K562 (cell line): ENCODE results near the gene GAPDH. TPM values are rescaled to one million over a fixed set of nuclear protein-coding genes. Genes with fewer than 3 reads are reported as not detected.
A peak's percentile ranks its signal among the peaks of the same experiment; 100 is the strongest.

Source experiments
- ATF6 ChIP-seq: sonication (generic); formaldehyde crosslinking; IDR thresholded peaks from 2 replicates; pipeline ENCODE4 v1.4.0; 2020; ENCODE audit warnings: mild to moderate bottlenecking, missing genetic modification reagents
- CHD4 ChIP-seq: fragments of 200-600 bp; sonication (generic); IDR thresholded peaks from 3 replicates; pipeline ENCODE4 v1.6.1; 2012; ENCODE audit warnings: low read depth, mild to moderate bottlenecking, mixed read lengths, low read length, inconsistent platforms; ENCODE audit not compliant: insufficient read depth, insufficient replicate concordance, poor library complexity, severe bottlenecking
- E2F1 ChIP-seq: sonication (generic); formaldehyde crosslinking; IDR thresholded peaks from 2 replicates; pipeline ENCODE4 v1.8.1; 2023; ENCODE audit warnings: mild to moderate bottlenecking, missing genetic modification reagents, moderate library complexity
- GTF2A2 ChIP-seq: IDR thresholded peaks from 2 replicates; pipeline ENCODE4 v1.6.1; 2016; ENCODE audit warnings: mild to moderate bottlenecking, missing genetic modification characterization, missing compliant biosample characterization
- JUNB ChIP-seq: fragments of 450-650 bp; formaldehyde crosslinking; conservative IDR thresholded peaks from 2 replicates; pipeline ENCODE4 v1.4.0; 2020; ENCODE audit warnings: mild to moderate bottlenecking
- MXI1 ChIP-seq: IDR thresholded peaks from 2 replicates; pipeline ENCODE4 v1.6.1; 2011; ENCODE audit warnings: low read depth, mild to moderate bottlenecking, improper control_type of control experiment, low read length
- PCBP1 ChIP-seq: fragments of 200-400 bp; formaldehyde crosslinking; IDR thresholded peaks from 2 replicates; pipeline ENCODE4 v1.6.1; 2018; ENCODE audit warnings: mild to moderate bottlenecking, low read depth, low read length; ENCODE audit not compliant: poor library complexity, severe bottlenecking
- PML ChIP-seq: IDR thresholded peaks from 2 replicates; pipeline ENCODE4 v1.6.1; 2012; ENCODE audit warnings: low read length, inconsistent platforms
- POU5F1 ChIP-seq: fragments of 150-350 bp; IDR thresholded peaks from 2 replicates; pipeline ENCODE4 v1.6.1; 2014; ENCODE audit warnings: borderline replicate concordance, low read length, low read depth, mild to moderate bottlenecking; ENCODE audit not compliant: partially characterized antibody
- RBM39 ChIP-seq: fragments of 200-400 bp; formaldehyde crosslinking; optimal IDR thresholded peaks from 2 replicates; pipeline ENCODE3; 2018; ENCODE audit warnings: low read depth, low read length
- RFX1 ChIP-seq: fragments of 450-650 bp; IDR thresholded peaks from 2 replicates; pipeline ENCODE4 v1.6.1; 2016; ENCODE audit warnings: mild to moderate bottlenecking, moderate library complexity
- RNF2 ChIP-seq: sonication (generic); IDR thresholded peaks from 2 replicates; pipeline ENCODE4 v1.6.1; 2016
- SNIP1 ChIP-seq: fragments of 450-650 bp; IDR thresholded peaks from 2 replicates; pipeline ENCODE4 v1.7.1; 2017; ENCODE audit warnings: low read depth, mild to moderate bottlenecking
- ZBTB11 ChIP-seq, 3 experiments: fragments of 200-800 bp in 1 of 3; fragments of 250-450 bp in 1 of 3; fragments of 450-650 bp in 1 of 3; sonication (Bioruptor Pico) in 1 of 3; sonication (Bioruptor generic) in 1 of 3; formaldehyde crosslinking in 1 of 3; IDR thresholded peaks; 2 replicates each; pipeline versions ENCODE4 v1.6.1 to v1.8.0; 2016 to 2022; ENCODE audit warnings: mild to moderate bottlenecking in 2 of 3, missing genetic modification characterization in 2 of 3, missing compliant biosample characterization in 1 of 3, moderate library complexity in 1 of 3
- ZBTB34 ChIP-seq: fragments of 250-450 bp; sonication (Bioruptor Pico); IDR thresholded peaks from 2 replicates; pipeline ENCODE4 v1.8.0; 2021; ENCODE audit warnings: mild to moderate bottlenecking, moderate library complexity
- ZHX1 ChIP-seq: fragments of 150-350 bp; conservative IDR thresholded peaks from 2 replicates; pipeline ENCODE4 v1.6.1; 2014; ENCODE audit warnings: low read length
- ZNF12 ChIP-seq: sonication (generic); formaldehyde crosslinking; IDR thresholded peaks from 2 replicates; pipeline ENCODE4 v1.4.0; 2020; ENCODE audit warnings: mild to moderate bottlenecking, missing genetic modification reagents
- ZNF444 ChIP-seq: fragments of 250-450 bp; sonication (Bioruptor Pico); IDR thresholded peaks from 2 replicates; pipeline ENCODE4 v1.4.0; 2020; ENCODE audit warnings: mild to moderate bottlenecking, moderate library complexity
- polyA plus RNA-seq, 8 experiments: library from polyadenylated mRNA; depleted of rRNA in 4 of 8; stranded (reverse) in 5 of 8; unstranded in 3 of 8; fragments of >200 nt; fragmentation: Nextera tagmentation in 2 of 8; fragmentation: Illumina TruSeq in 1 of 8; extraction: Ambion mirVana in 2 of 8; extraction: Trizol in 1 of 8; gene quantifications; 2 replicates each; pipeline versions ENCODE4 v1.2.1 to v1.2.3, GENCODE V29; 2011 to 2014; ENCODE audit warnings: inconsistent platforms in 1 of 8, missing spikeins in 1 of 8
- total RNA-seq, 7 experiments: library from RNA; depleted of rRNA in 6 of 7; stranded (reverse); fragments of >200 nt in 6 of 7; fragmentation: Illumina TruSeq in 2 of 7; extraction: Trizol in 2 of 7; gene quantifications; 2 replicates each; pipeline versions ENCODE4 v1.2.1 to v1.2.3, GENCODE V29; 2011 to 2021; ENCODE audit warnings: low replicate concordance in 1 of 7

Gene GAPDH
- total and polyA plus RNA-seq, 9 of the 15 experiments (the other 6 are each of a cell fraction or from before 2014, with no cell fraction given), result 2,206 to 6,793 (median 4,217) TPM

- TF ChIP-seq CHD4, result no peak
- no peak for TF ChIP-seq GTF2A2 (tag)
- TF ChIP-seq ZNF12, result no peak
- TF ChIP-seq POU5F1, result no peak
- no peak for TF ChIP-seq RBM39
- no peak for TF ChIP-seq ZBTB11 (CRISPR knock-in tag; IDR thresholded peaks at IDR 0.05)
- TF ChIP-seq MXI1, result no peak
- no peak for TF ChIP-seq PCBP1
- peak; percentile 28; the same call in 1 of the 2 replicates for TF ChIP-seq RNF2
- TF ChIP-seq ZNF444 (CRISPR knock-in tag), result no peak
- TF ChIP-seq ZHX1, result no peak
- no peak for TF ChIP-seq ZBTB34
- no peak for TF ChIP-seq ATF6 (CRISPR knock-in tag)
- TF ChIP-seq RFX1, result no peak
- no peak for TF ChIP-seq JUNB (CRISPR knock-in tag)
- TF ChIP-seq PML, result peak; percentile 76
- TF ChIP-seq SNIP1, result no peak
- TF ChIP-seq E2F1 (CRISPR knock-in tag), result no peak
Measured at GRCh38 chr12:6546016-6546415, 11.7 kb downstream of the GAPDH start (continued).
